Neural progenitor cell (in vitro differentiated cells): Measurements from ENCODE around the gene KISS1R. TPM values are rescaled to one million over a fixed set of nuclear protein-coding genes. Genes with fewer than 3 reads are reported as not detected.

ENCODE experiments used
- DNase-seq: peaks from one replicate; pipeline ENCODE4 v3.0.0-alpha.2; 2016; ENCODE audit warnings: low spot score
- H2AFZ ChIP-seq: fragments of 200-600 bp; sonication (generic); replicated peaks from 2 replicates; pipeline ENCODE4 v1.6.1; 2016; ENCODE audit warnings: antibody characterized with exemption
- H3F3A ChIP-seq: fragments of 200-600 bp; sonication (generic); 2 replicates; pipeline ENCODE4 v1.6.1; 2016; ENCODE audit warnings: antibody characterized with exemption, low read depth
- H3K27ac ChIP-seq: fragments of 200-600 bp; sonication (generic); 2 replicates; pipeline ENCODE4 v1.5.1; 2016; ENCODE audit warnings: mild to moderate bottlenecking
- H3K27me3 ChIP-seq: fragments of 200-600 bp; sonication (generic); 2 replicates; pipeline ENCODE4 v1.6.1; 2016; ENCODE audit warnings: mild to moderate bottlenecking, moderate library complexity
- H3K36me3 ChIP-seq: fragments of 200-600 bp; sonication (generic); 2 replicates; pipeline ENCODE4 v1.5.1; 2016
- H3K4me1 ChIP-seq: fragments of 200-600 bp; sonication (generic); 2 replicates; pipeline ENCODE4 v1.6.1; 2016; ENCODE audit warnings: mixed run types
- H3K4me2 ChIP-seq: fragments of 200-600 bp; sonication (generic); 2 replicates; pipeline ENCODE4 v1.6.1; 2016
- H3K4me3 ChIP-seq: fragments of 200-600 bp; sonication (generic); 2 replicates; pipeline ENCODE4 v1.5.1; 2016
- H3K79me2 ChIP-seq: fragments of 200-600 bp; sonication (generic); 2 replicates; pipeline ENCODE4 v1.6.1; 2016; ENCODE audit warnings: low read depth
- H3K9ac ChIP-seq: fragments of 200-600 bp; sonication (generic); 2 replicates; pipeline ENCODE4 v1.6.1; 2016
- H3K9me3 ChIP-seq: fragments of 200-600 bp; sonication (generic); 2 replicates; pipeline ENCODE4 v1.5.1; 2016; ENCODE audit warnings: low read depth
- H4K20me1 ChIP-seq: fragments of 200-600 bp; sonication (generic); 2 replicates; pipeline ENCODE4 v1.6.1; 2016; ENCODE audit warnings: low read depth
- H3K27ac Mint-ChIP-seq: 3 replicates; pipeline ENCODE4 v1.8.0; 2021; ENCODE audit warnings: mixed read lengths
- H3K27me3 Mint-ChIP-seq: 2 replicates; pipeline ENCODE4 v1.8.0; 2022; ENCODE audit warnings: low read depth, mild to moderate bottlenecking, inconsistent platforms, moderate library complexity, mixed read lengths; ENCODE audit not compliant: insufficient read depth
- H3K36me3 Mint-ChIP-seq: 3 replicates; pipeline ENCODE4 v1.8.0; 2021; ENCODE audit warnings: mixed read lengths
- H3K4me1 Mint-ChIP-seq: 3 replicates; pipeline ENCODE4 v1.8.0; 2021; ENCODE audit warnings: mixed read lengths
- H3K4me3 Mint-ChIP-seq: 3 replicates; pipeline ENCODE4 v1.8.0; 2021; ENCODE audit warnings: mild to moderate bottlenecking, moderate library complexity, mixed read lengths
- H3K9me3 Mint-ChIP-seq: 3 replicates; pipeline ENCODE4 v1.8.0; 2020; ENCODE audit warnings: mixed read lengths
- CTCF ChIP-seq: fragments of 200-600 bp; sonication (generic); IDR thresholded peaks from 2 replicates; pipeline ENCODE4 v1.5.1; 2017; ENCODE audit warnings: antibody characterized with exemption, mild to moderate bottlenecking
- EZH2 ChIP-seq: fragments of 200-600 bp; sonication (generic); IDR thresholded peaks from 2 replicates; pipeline ENCODE4 v1.6.1; 2017; ENCODE audit warnings: antibody characterized with exemption, mild to moderate bottlenecking, moderate library complexity
- EZH2phosphoT487 ChIP-seq: fragments of 200-600 bp; sonication (generic); IDR thresholded peaks from 2 replicates; pipeline ENCODE4 v1.6.1; 2017; ENCODE audit warnings: antibody characterized with exemption
- total RNA-seq: library from RNA; depleted of rRNA; stranded (reverse); fragments of >200 nt; gene quantifications from 2 replicates; pipeline ENCODE4 v1.2.3, GENCODE V29; 2015; ENCODE audit warnings: low replicate concordance

Gene KISS1R
- total RNA-seq, 1 donor from 2014 or later: not detected

- H3K27ac ChIP-seq: no peak overlapping the region
- Mint-ChIP-seq H3K36me3 (peaks cover 24% of the 10 kb centered on the region), H3K9me3 (no peaks in the 10 kb centered on the region), H3K4me1 (peaks cover 14% of the 10 kb centered on the region), H3K4me3 (no peak overlapping the region), H3K27ac (no peak overlapping the region), H3K27me3 (peaks cover 8% of the 10 kb centered on the region)
- H3K79me2 ChIP-seq: peaks cover 95% of the 10 kb centered on the region
- H3K9ac ChIP-seq: no peak overlapping the region
- H3K4me3 ChIP-seq: no peak overlapping the region
- H3K4me2 ChIP-seq: no peak overlapping the region
- TF ChIP-seq CTCF: no peak
- no peak for TF ChIP-seq EZH2phosphoT487
- no peak for TF ChIP-seq EZH2
- H3K9me3 ChIP-seq: no peaks in the 10 kb centered on the region
- no peaks in the 10 kb centered on the region for H3F3A ChIP-seq
- H3K27me3 ChIP-seq: no peaks in the 10 kb centered on the region
- H2AFZ ChIP-seq: no peak overlapping the region
- no peak for DNase-seq
- H3K36me3 ChIP-seq: no peaks in the 10 kb centered on the region
- H3K4me1 ChIP-seq: no peaks in the 10 kb centered on the region
- peaks cover 91% of the 10 kb centered on the region for H4K20me1 ChIP-seq
Observed at GRCh38 chr19:942133-942645, 25.1 kb downstream of the KISS1R start.

DNA sequence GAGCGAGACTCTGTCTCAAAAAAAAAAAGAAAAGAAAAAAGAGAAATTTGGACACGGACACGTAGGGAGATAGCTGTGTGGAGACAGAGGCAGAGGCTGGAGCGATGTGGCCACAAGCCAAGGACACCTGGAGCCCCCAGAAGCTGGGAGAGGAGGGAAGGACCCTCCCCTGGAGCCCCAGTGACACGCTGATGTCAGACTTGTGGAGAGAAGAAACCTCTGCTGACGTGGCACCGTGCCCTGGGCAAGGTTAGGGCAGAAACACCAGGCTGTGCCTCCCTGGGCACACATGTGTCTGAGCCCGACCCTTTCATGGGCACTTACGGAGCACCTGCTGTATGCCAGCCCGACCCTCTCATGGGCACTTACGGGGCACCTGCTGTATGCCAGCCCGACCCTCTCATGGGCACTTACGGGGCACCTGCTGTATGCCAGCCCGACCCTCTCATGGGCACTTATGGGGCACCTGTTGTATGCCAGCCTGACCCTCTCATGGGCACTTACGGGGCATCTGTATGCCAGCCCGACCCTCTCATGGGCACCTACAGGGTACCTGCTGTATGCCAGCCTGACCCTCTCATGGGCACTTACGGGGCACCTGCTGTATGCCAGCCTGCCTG lies 26.5 kb downstream of the KISS1R start:
- Histone ChIP-seq H3K27me3 (no peaks in the 10 kb centered on the region), H3K4me1 (no peaks in the 10 kb centered on the region), H3K4me3 (no peak overlapping the region), H2AFZ (no peak overlapping the region), H3K9me3 (no peaks in the 10 kb centered on the region), H3K79me2 (peaks cover 96% of the 10 kb centered on the region), H4K20me1 (peaks cover 93% of the 10 kb centered on the region), H3F3A (no peaks in the 10 kb centered on the region), H3K27ac (no peak overlapping the region), H3K9ac (no peak overlapping the region), H3K4me2 (no peak overlapping the region), H3K36me3 (no peaks in the 10 kb centered on the region)
- no peak for TF ChIP-seq EZH2phosphoT487
- no peak for TF ChIP-seq CTCF
- TF ChIP-seq EZH2: no peak
- H3K27me3 Mint-ChIP-seq: peaks cover 8% of the 10 kb centered on the region
- peaks cover 10% of the 10 kb centered on the region for H3K4me1 Mint-ChIP-seq
- no peak overlapping the region for H3K4me3 Mint-ChIP-seq
- no peaks in the 10 kb centered on the region for H3K9me3 Mint-ChIP-seq
- peaks cover 19% of the 10 kb centered on the region for H3K36me3 Mint-ChIP-seq
- DNase-seq: no peak
- no peak overlapping the region for H3K27ac Mint-ChIP-seq

- Mint-ChIP-seq H3K9me3 (no peaks in the 10 kb centered on the region), H3K27ac (no peak overlapping the region), H3K27me3 (peaks cover 8% of the 10 kb centered on the region), H3K4me3 (no peak overlapping the region), H3K36me3 (peaks cover 19% of the 10 kb centered on the region), H3K4me1 (peaks cover 10% of the 10 kb centered on the region)
- no peak overlapping the region for H2AFZ ChIP-seq
- DNase-seq: no peak
- no peak overlapping the region for H3K27ac ChIP-seq
- no peaks in the 10 kb centered on the region for H3K27me3 ChIP-seq
- peaks cover 95% of the 10 kb centered on the region for H4K20me1 ChIP-seq
- H3K4me2 ChIP-seq: no peak overlapping the region
- H3K9ac ChIP-seq: no peak overlapping the region
- H3K79me2 ChIP-seq: peaks cover 95% of the 10 kb centered on the region
- no peaks in the 10 kb centered on the region for H3F3A ChIP-seq
- no peak overlapping the region for H3K4me3 ChIP-seq
- H3K36me3 ChIP-seq: no peaks in the 10 kb centered on the region
- H3K4me1 ChIP-seq: no peaks in the 10 kb centered on the region
- TF ChIP-seq EZH2phosphoT487 (no peak), EZH2 (no peak), CTCF (no peak)
- H3K9me3 ChIP-seq: no peaks in the 10 kb centered on the region
Observed at GRCh38 chr19:944171-944567, 27.0 kb downstream of the KISS1R start.
